ENCODE results near the gene UNC79.
"Not testable (repeated sequence)": the region's sequence is repeated elsewhere in the genome, so short reads cannot be mapped to it uniquely, and the experiment has no call there.

Gene UNC79

GRCh38 chr14:93402951-93403350, 27.8 kb upstream of the UNC79 start:
- no peak overlapping the region for H3K4me3 Mint-ChIP-seq
- H3K9me3 Mint-ChIP-seq = no peaks in the 10 kb centered on the region
- DNase-seq = no peak
- no peaks in the 10 kb centered on the region for H3K36me3 Mint-ChIP-seq (ENCODE audit: low read depth)
- H3K4me1 Mint-ChIP-seq = no peaks in the 10 kb centered on the region
- H3K27ac Mint-ChIP-seq = no peak overlapping the region
- TF ChIP-seq CTCF (IDR thresholded peaks at IDR 0.05) = no peak
- H3K27me3 Mint-ChIP-seq (ENCODE audit: low read depth, poor library complexity) = peaks cover 10% of the 10 kb centered on the region

- no peaks in the 10 kb centered on the region for H3K36me3 Mint-ChIP-seq (ENCODE audit: low read depth)
- H3K27ac Mint-ChIP-seq = no peak overlapping the region
- no peak overlapping the region for H3K4me3 Mint-ChIP-seq
- DNase-seq = no peak
- H3K4me1 Mint-ChIP-seq = no peaks in the 10 kb centered on the region
- TF ChIP-seq CTCF (IDR thresholded peaks at IDR 0.05) = no peak
- H3K9me3 Mint-ChIP-seq = peaks cover 16% of the 10 kb centered on the region
- peaks cover 9% of the 10 kb centered on the region for H3K27me3 Mint-ChIP-seq (ENCODE audit: low read depth, poor library complexity)
These were observed 20.7 kb upstream of the UNC79 start for GRCh38 chr14:93410021-93410420.

DNA sequence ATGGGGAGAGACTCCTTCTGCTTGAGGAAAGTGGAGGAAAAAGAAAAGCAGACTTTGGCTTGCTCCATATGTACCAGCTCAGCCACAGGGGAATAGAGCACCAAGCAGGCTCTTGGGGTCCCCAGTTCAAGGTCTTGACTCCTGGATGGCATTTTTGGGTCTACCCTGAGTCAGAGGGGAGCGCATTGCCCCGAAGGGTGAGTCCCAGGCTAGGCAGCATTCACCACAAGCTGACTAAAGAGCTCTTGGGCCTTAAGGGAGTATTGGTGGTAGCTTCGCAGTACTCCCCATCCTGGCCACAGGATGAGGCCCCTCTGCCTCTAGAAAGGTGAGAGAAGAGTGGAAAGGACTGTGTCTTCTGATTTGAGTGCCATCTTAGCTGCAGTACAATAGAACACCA, 19.8 kb upstream of the UNC79 start:
- H3K27me3 Mint-ChIP-seq (ENCODE audit: low read depth, poor library complexity) = peaks cover 9% of the 10 kb centered on the region
- DNase-seq = no peak
- H3K4me3 Mint-ChIP-seq = no peak overlapping the region
- no peaks in the 10 kb centered on the region for H3K36me3 Mint-ChIP-seq (ENCODE audit: low read depth)
- peaks cover 16% of the 10 kb centered on the region for H3K9me3 Mint-ChIP-seq
- H3K4me1 Mint-ChIP-seq = no peaks in the 10 kb centered on the region
- H3K27ac Mint-ChIP-seq = no peak overlapping the region
- TF ChIP-seq CTCF (IDR thresholded peaks at IDR 0.05) = no peak

DNA sequence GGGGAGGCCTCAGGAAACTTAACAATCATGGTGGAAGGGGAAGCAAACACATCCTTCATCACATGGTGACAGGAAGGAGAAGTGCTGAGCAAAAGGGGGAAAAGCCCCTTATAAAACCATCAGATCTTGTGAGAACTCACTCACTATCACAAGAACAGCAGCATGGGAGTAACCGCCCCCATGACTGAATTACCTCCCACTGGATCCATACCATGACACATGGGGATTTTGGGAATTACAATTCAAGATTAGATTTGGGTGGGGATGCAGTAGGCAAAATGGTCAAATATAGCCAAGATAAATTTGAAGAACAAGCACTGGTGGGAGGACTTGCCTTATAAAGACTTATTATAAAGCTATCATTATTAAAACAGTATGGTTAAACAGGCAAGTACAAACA, 5.6 kb upstream of the UNC79 start:
- not testable (repeated sequence) for H3K4me1 Mint-ChIP-seq; H3K4me3 Mint-ChIP-seq; H3K27ac Mint-ChIP-seq; H3K36me3 Mint-ChIP-seq (ENCODE audit: low read depth); DNase-seq
- Mint-ChIP-seq H3K27me3 (ENCODE audit: low read depth, poor library complexity) (peaks cover 36% of the 10 kb centered on the region), H3K9me3 (peaks cover 47% of the 10 kb centered on the region)

- Mint-ChIP-seq H3K36me3 (ENCODE audit: low read depth) (no peaks in the 10 kb centered on the region), H3K4me3 (no peak overlapping the region), H3K27me3 (ENCODE audit: low read depth, poor library complexity) (peaks cover 51% of the 10 kb centered on the region), H3K27ac (no peak overlapping the region), H3K4me1 (peaks cover 13% of the 10 kb centered on the region), H3K9me3 (peaks cover 42% of the 10 kb centered on the region)
- no peak for TF ChIP-seq CTCF (IDR thresholded peaks at IDR 0.05)
- DNase-seq = no peak
These were observed 4.0 kb upstream of the UNC79 start for GRCh38 chr14:93426750-93427149.

DNA sequence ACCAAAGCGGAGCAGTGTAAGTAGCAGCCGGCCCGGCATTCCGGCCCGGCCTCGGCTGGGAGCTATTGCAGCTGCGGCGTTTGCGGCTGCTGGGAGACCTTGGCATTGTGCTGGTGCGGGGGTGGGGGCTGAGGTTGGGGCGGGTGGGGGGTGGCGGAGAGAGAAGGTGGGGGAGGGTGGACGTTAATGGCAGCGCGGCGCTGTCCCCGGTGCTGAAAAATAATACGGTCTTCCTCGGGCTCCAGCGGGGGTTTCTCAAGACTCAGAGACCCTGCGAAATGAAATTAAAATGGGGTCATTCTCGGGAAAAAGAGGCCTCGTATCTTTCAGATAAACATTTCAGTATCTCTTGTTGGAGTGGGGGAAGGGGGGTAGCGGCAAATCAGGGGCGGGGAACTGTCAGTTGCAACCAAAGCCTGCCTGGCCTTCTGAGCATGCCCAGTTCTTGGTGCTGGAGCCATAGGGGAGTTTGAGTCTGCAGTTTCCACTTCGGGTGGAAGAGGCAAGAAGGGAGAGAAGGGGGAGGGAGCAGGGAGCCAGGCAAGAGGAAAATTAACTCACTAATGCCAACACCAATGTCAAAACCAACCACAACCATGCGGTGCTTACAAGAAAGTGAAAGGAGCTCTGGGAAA, 414 bp downstream of the UNC79 start:
- peaks cover 61% of the 10 kb centered on the region for H3K27me3 Mint-ChIP-seq (ENCODE audit: low read depth, poor library complexity)

More for the DNA sequence above, 414 bp downstream of the UNC79 start:
- H3K4me3 Mint-ChIP-seq = peak overlapping the region; percentile 82
- no peak for TF ChIP-seq CTCF (IDR thresholded peaks at IDR 0.05)
- peak; percentile 85 for DNase-seq
- H3K27ac Mint-ChIP-seq = no peak overlapping the region
- H3K9me3 Mint-ChIP-seq = peaks cover 15% of the 10 kb centered on the region
- H3K36me3 Mint-ChIP-seq (ENCODE audit: low read depth) = no peaks in the 10 kb centered on the region
- H3K4me1 Mint-ChIP-seq = peaks cover 13% of the 10 kb centered on the region
